H1 (cell line): Measurements from ENCODE around the gene ADK. TPM values are rescaled to one million over a fixed set of nuclear protein-coding genes. Genes with fewer than 3 reads are reported as not detected.
A peak's percentile ranks its signal among the peaks of the same experiment; 100 is the strongest.

Experiments used
- CTCF ChIA-PET: fragments of 300-600 bp; sonication (Branson Sonifier 250); formaldehyde crosslinking; loops from one replicate; lab custom pipeline; 2021; ENCODE audit not compliant: partially characterized antibody; lab: Charles Lee
- POLR2A ChIA-PET: fragments of 300-600 bp; sonication (Branson Sonifier 250); formaldehyde crosslinking; loops from one replicate; lab custom pipeline; 2021; ENCODE audit warnings: inconsistent platforms; ENCODE audit not compliant: partially characterized antibody; lab: Charles Lee
- DNase-seq, 2 experiments: peaks; one replicate each; pipeline versions ENCODE4 v3.0.0 to v3.0.0-alpha.2; 2010 to 2022; ENCODE audit warnings: low spot score in 2 of 2, low read depth in 1 of 2, mixed read lengths in 1 of 2
- FAIRE-seq: peaks from 2 replicates; lab custom pipeline; 2011; peaks lifted over from hg19 to GRCh38; lab: Jason Lieb, UNC
- H2AFZ ChIP-seq: 2 replicates; pipeline ENCODE4 v1.8.1; 2012; ENCODE audit warnings: low read length, inconsistent platforms
- H2AK5ac ChIP-seq: 2 replicates; pipeline ENCODE4 v1.6.1; 2013; ENCODE audit warnings: low read depth, low read length
- H2BK120ac ChIP-seq: replicated peaks from 2 replicates; pipeline ENCODE3; 2013; ENCODE audit warnings: low read depth, low read length, inconsistent platforms
- H2BK12ac ChIP-seq: 2 replicates; pipeline ENCODE4 v1.6.1; 2013; ENCODE audit warnings: low read depth, low read length
- H2BK15ac ChIP-seq: 2 replicates; pipeline ENCODE4 v1.6.1; 2013; ENCODE audit warnings: low read length
- H2BK20ac ChIP-seq: 2 replicates; pipeline ENCODE4 v1.6.1; 2013; ENCODE audit warnings: low read length
- H2BK5ac ChIP-seq: 2 replicates; pipeline ENCODE4 v1.6.1; 2013; ENCODE audit warnings: low read depth, low read length
- H3K14ac ChIP-seq: 2 replicates; pipeline ENCODE4 v1.6.1; 2013; ENCODE audit warnings: inconsistent platforms; ENCODE audit not compliant: insufficient read length
- H3K18ac ChIP-seq: 2 replicates; pipeline ENCODE4 v1.6.1; 2013; ENCODE audit warnings: low read length; ENCODE audit errors: extremely low read depth
- H3K23ac ChIP-seq: 2 replicates; pipeline ENCODE4 v1.6.1; 2013; ENCODE audit warnings: inconsistent platforms; ENCODE audit not compliant: insufficient read length
- H3K23me2 ChIP-seq: 2 replicates; pipeline ENCODE4 v1.6.1; 2013; ENCODE audit warnings: low read depth, low read length
- H3K27ac ChIP-seq: 2 replicates; pipeline ENCODE4 v1.6.1; 2011; ENCODE audit warnings: low read depth, low read length, inconsistent platforms
- H3K27me3 ChIP-seq, 4 experiments: replicated peaks in 1 of 4; 1 replicate in 1 of 4; 2 replicates in 3 of 4; pipeline versions ENCODE4 v1.6.1 to v1.8.1; 2011 to 2013; ENCODE audit warnings: low read length in 3 of 4, mild to moderate bottlenecking in 3 of 4, inconsistent platforms in 2 of 4, mixed read lengths in 2 of 4, moderate library complexity in 1 of 4; ENCODE audit not compliant: control insufficient read depth in 3 of 4, insufficient read depth in 3 of 4; ENCODE audit errors: extremely low read depth in 1 of 4
- H3K36me3 ChIP-seq, 4 experiments: 2 replicates each; pipeline versions ENCODE4 v1.6.1 to v1.8.1; 2011 to 2013; ENCODE audit warnings: mild to moderate bottlenecking in 4 of 4, low read length in 3 of 4, moderate library complexity in 2 of 4, control low read depth in 1 of 4, inconsistent platforms in 1 of 4; ENCODE audit not compliant: insufficient read depth in 4 of 4, control insufficient read depth in 2 of 4
- H3K4ac ChIP-seq: replicated peaks from 2 replicates; pipeline ENCODE3; 2013; ENCODE audit warnings: low read length, low read depth, mixed read lengths, inconsistent platforms; ENCODE audit not compliant: insufficient read length
- H3K4me1 ChIP-seq, 4 experiments: replicated peaks in 1 of 4; 1 replicate in 1 of 4; 2 replicates in 3 of 4; pipeline versions ENCODE4 v1.6.1 to v1.8.1; 2011 to 2013; ENCODE audit warnings: low read length in 3 of 4, inconsistent platforms in 2 of 4, mixed read lengths in 1 of 4; ENCODE audit not compliant: insufficient read depth in 4 of 4, control insufficient read depth in 3 of 4
- H3K4me2 ChIP-seq, 2 experiments: 2 replicates each; pipeline versions ENCODE4 v1.6.1 to v1.8.1; 2011 to 2013; ENCODE audit warnings: low read depth in 2 of 2, low read length in 2 of 2, control low read depth in 1 of 2, inconsistent platforms in 1 of 2, mild to moderate bottlenecking in 1 of 2; ENCODE audit not compliant: insufficient read depth in 1 of 2
- H3K4me3 ChIP-seq, 4 experiments: fragments of 200-600, 300-600 bp in 1 of 4; sonication (generic), shearing (Covaris generic), sonication (Bioruptor Twin) in 1 of 4; 2 replicates each; pipeline versions ENCODE4 v1.5.1 to v1.8.1; 2011 to 2016; ENCODE audit warnings: low read length in 4 of 4, low read depth in 3 of 4, control low read depth in 2 of 4, inconsistent platforms in 2 of 4, mild to moderate bottlenecking in 2 of 4, mixed read lengths in 1 of 4, moderate library complexity in 1 of 4; ENCODE audit not compliant: insufficient read depth in 2 of 4; ENCODE audit errors: extremely low read depth in 1 of 4
- H3K56ac ChIP-seq: replicated peaks from 2 replicates; pipeline ENCODE3; 2013; ENCODE audit warnings: low read depth, mild to moderate bottlenecking, mixed read lengths, low read length, inconsistent platforms; ENCODE audit not compliant: insufficient read length
- H3K79me1 ChIP-seq: 2 replicates; pipeline ENCODE4 v1.6.1; 2013; ENCODE audit warnings: low read depth, low read length, control low read depth
- H3K79me2 ChIP-seq, 2 experiments: 2 replicates each; pipeline versions ENCODE4 v1.6.1 to v1.8.1; 2012 to 2013; ENCODE audit warnings: low read length in 2 of 2, mild to moderate bottlenecking in 2 of 2, inconsistent platforms in 1 of 2; ENCODE audit not compliant: insufficient read depth in 2 of 2, control insufficient read depth in 1 of 2
- H3K9ac ChIP-seq, 4 experiments: replicated peaks in 1 of 4; 1 replicate in 1 of 4; 2 replicates in 3 of 4; pipeline versions ENCODE4 v1.6.1 to v1.8.1; 2011 to 2013; ENCODE audit warnings: low read depth in 3 of 4, low read length in 3 of 4, control low read depth in 2 of 4, mild to moderate bottlenecking in 2 of 4, moderate library complexity in 2 of 4, inconsistent platforms in 1 of 4; ENCODE audit errors: extremely low read depth in 1 of 4
- H3K9me3 ChIP-seq, 2 experiments: 2 replicates each; pipeline versions ENCODE4 v1.6.1 to v1.8.1; 2012 to 2013; ENCODE audit warnings: mild to moderate bottlenecking in 2 of 2, moderate library complexity in 2 of 2, control low read depth in 1 of 2, inconsistent platforms in 1 of 2, low read depth in 1 of 2, low read length in 1 of 2, mixed read lengths in 1 of 2; ENCODE audit not compliant: insufficient read depth in 2 of 2
- H4K20me1 ChIP-seq, 2 experiments: replicated peaks in 1 of 2; 2 replicates each; pipeline versions ENCODE3 to v1.8.1; 2011 to 2013; ENCODE audit warnings: inconsistent platforms in 2 of 2, low read length in 2 of 2, mild to moderate bottlenecking in 1 of 2; ENCODE audit not compliant: insufficient read depth in 2 of 2, control insufficient read depth in 1 of 2
- H4K5ac ChIP-seq: 2 replicates; pipeline ENCODE4 v1.6.1; 2013; ENCODE audit warnings: low read length, low read depth, mixed read lengths, inconsistent platforms; ENCODE audit not compliant: insufficient read length
- H4K8ac ChIP-seq: 2 replicates; pipeline ENCODE4 v1.8.0; 2013; ENCODE audit warnings: mild to moderate bottlenecking, moderate library complexity, low read length, inconsistent platforms; ENCODE audit not compliant: insufficient read depth; ENCODE audit errors: extremely low read depth
- H4K91ac ChIP-seq: replicated peaks from 2 replicates; pipeline ENCODE3; 2013; ENCODE audit warnings: low read length, mixed read lengths, inconsistent platforms; ENCODE audit not compliant: insufficient read length
- CBX8 ChIP-seq: fragments of 300-800, 300-1000 bp; sonication (generic); IDR thresholded peaks from 2 replicates; pipeline ENCODE4 v1.7.1; 2016; ENCODE audit warnings: low read depth, low read length, borderline replicate concordance
- HDAC6 ChIP-seq: IDR thresholded peaks from one replicate; pipeline ENCODE4 v1.7.1; 2012; ENCODE audit warnings: low read depth, mild to moderate bottlenecking, inconsistent platforms, low read length, moderate library complexity
- TAF7 ChIP-seq: optimal IDR thresholded peaks from 2 replicates; pipeline ENCODE3; 2011; ENCODE audit warnings: low read depth, mild to moderate bottlenecking, inconsistent platforms, low read length, moderate library complexity, borderline replicate concordance
- WGBS, 2 experiments: shearing (Covaris generic) in 1 of 2; methylation state at CpG; one replicate each; pipeline versions ENCODE4 v1.1.6 to v1.1.7; 2013 to 2015; ENCODE audit warnings: low lambda C conversion rate in 2 of 2, mixed read lengths in 2 of 2, inconsistent platforms in 1 of 2, low coverage in 1 of 2, missing lambda C conversion rate in 1 of 2; ENCODE audit not compliant: insufficient replicate concordance in 2 of 2, insufficient coverage in 1 of 2, insufficient read length in 1 of 2; ENCODE audit errors: extremely low coverage in 1 of 2, missing lambda C conversion rate in 1 of 2; 5-methylcytosine and 5-hydroxymethylcytosine counted together
- polyA plus RNA-seq, 7 experiments: library from polyadenylated mRNA; depleted of rRNA in 3 of 7; stranded (reverse) in 5 of 7; unstranded in 2 of 7; fragments of >200 nt in 5 of 7; fragments of 200-250 nt in 2 of 7; gene quantifications; 1 replicate in 5 of 7; 2 replicates in 1 of 7; 4 replicates in 1 of 7; pipeline versions ENCODE4 v1.2.1 to v1.2.3, GENCODE V29; 2011 to 2013; ENCODE audit warnings: missing spikeins in 2 of 7, mixed read lengths in 2 of 7
- total RNA-seq: library from RNA; stranded (reverse); fragmentation: NEBNext Ultra II Directional; extraction: Animal tissue kit (Norgen Biotek cat#: 25700); gene quantifications from 2 replicates; pipeline ENCODE4 v1.2.1, GENCODE V29; 2021
- TF ChIP-seq, protein P1 (sequence below): IDR thresholded peaks from 2 replicates; pipeline ENCODE4 v1.6.1; 2012; ENCODE audit warnings: inconsistent platforms
- TF ChIP-seq, protein P2 (sequence below): IDR thresholded peaks from 2 replicates; pipeline ENCODE4 v1.6.1; 2012; ENCODE audit warnings: inconsistent platforms

The ADK gene
- total and polyA plus RNA-seq, 2 of the 8 experiments (the other 6 are each of a cell fraction or from before 2014, with no cell fraction given): 12.3 to 42.4 TPM

DNA sequence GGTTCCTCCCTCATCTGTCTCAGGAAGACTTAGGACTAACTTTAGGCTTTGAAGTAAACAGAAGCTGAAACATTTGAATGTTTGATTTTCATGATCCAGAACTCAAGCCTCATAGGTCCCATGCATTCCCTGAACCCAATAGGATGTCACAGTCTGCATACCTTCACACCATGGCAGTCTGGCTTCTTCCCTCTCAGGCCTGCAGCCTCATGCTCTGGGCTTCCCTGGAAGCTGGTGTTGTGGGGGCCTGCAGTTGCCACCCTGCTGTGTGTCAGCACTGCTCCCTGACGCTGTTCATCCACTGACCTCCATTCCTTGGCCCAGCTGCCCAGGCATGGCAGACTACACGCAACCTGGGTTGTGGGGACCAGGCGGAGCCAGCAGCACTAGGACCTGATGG is 407.9 kb downstream of the ADK start:
- Histone ChIP-seq H3K4ac (no peak overlapping the region), H2BK12ac (no peak overlapping the region), H3K36me3 (no peaks in the 10 kb centered on the region), H4K5ac (no peak overlapping the region), H3K18ac (no peak overlapping the region), H3K14ac (no peak overlapping the region), H3K23me2 (no peaks in the 10 kb centered on the region), H2BK15ac (no peak overlapping the region), H3K27me3 (no peaks in the 10 kb centered on the region), H3K4me2 (no peak overlapping the region), H4K20me1 (no peaks in the 10 kb centered on the region), H4K8ac (no peak overlapping the region), H3K79me1 (no peaks in the 10 kb centered on the region), H3K4me1 (no peaks in the 10 kb centered on the region), H3K9me3 (no peaks in the 10 kb centered on the region), H3K56ac (no peak overlapping the region), H2AK5ac (no peak overlapping the region), H3K27ac (no peak overlapping the region), H2BK20ac (no peak overlapping the region), H3K79me2 (no peaks in the 10 kb centered on the region), H2BK5ac (no peak overlapping the region), H3K23ac (no peak overlapping the region), H2AFZ (no peak overlapping the region), H3K4me3 (no peak overlapping the region), H4K91ac (no peak overlapping the region), H3K9ac (no peak overlapping the region), H2BK120ac (no peak overlapping the region)
- CTCF ChIA-PET: interaction anchor here (1.2 kb wide), 1 partner anchor 463 kb away, joined by 3 read pairs; no protein-coding TSS in a partner anchor
- peak; percentile 13 for FAIRE-seq
- TF ChIP-seq, protein P1, sequence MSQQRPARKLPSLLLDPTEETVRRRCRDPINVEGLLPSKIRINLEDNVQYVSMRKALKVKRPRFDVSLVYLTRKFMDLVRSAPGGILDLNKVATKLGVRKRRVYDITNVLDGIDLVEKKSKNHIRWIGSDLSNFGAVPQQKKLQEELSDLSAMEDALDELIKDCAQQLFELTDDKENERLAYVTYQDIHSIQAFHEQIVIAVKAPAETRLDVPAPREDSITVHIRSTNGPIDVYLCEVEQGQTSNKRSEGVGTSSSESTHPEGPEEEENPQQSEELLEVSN: peak; percentile 65
- TF ChIP-seq HDAC6 (no peak), TAF7 (no peak), CBX8 (no peak)
- TF ChIP-seq, protein P2, sequence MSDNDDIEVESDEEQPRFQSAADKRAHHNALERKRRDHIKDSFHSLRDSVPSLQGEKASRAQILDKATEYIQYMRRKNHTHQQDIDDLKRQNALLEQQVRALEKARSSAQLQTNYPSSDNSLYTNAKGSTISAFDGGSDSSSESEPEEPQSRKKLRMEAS: peak; percentile 42; the same call in 1 of the 2 replicates
- POLR2A ChIA-PET: no interaction called here
- WGBS, 2 experiments: 94% methylated on average over 3 of the region's 3 CpGs; no CpG with 5 or more reads in 1 of the 2 experiments
- DNase-seq: no peak
